Measurements from ENCODE around the gene BMF. TPM values are rescaled to one million over a fixed set of nuclear protein-coding genes. Genes with fewer than 3 reads are reported as not detected.

The BMF gene
- total and polyA plus RNA-seq, 2 of the 4 experiments (the other 2 are of a cell fraction) = 2.4 to 2.9 TPM

GRCh38 chr15:40151991-40152390, 43.3 kb upstream of the BMF start:
- Histone ChIP-seq H3K9ac (ENCODE audit: low read depth, low read length) (no peak overlapping the region), H3K14ac (replicated peaks; ENCODE audit: low read depth, low read length) (no peak overlapping the region), H3K56ac (ENCODE audit: extremely low read depth, insufficient read depth, low read length) (no peak overlapping the region), H3K23ac (ENCODE audit: low read depth, low read length) (no peak overlapping the region), H3K4me2 (ENCODE audit: low read depth, low read length) (no peak overlapping the region), H3K36me3 (ENCODE audit: control insufficient read depth, insufficient read depth, low read length) (no peaks in the 10 kb centered on the region), H3K18ac (ENCODE audit: low read depth, low read length) (no peak overlapping the region), H2BK120ac (ENCODE audit: low read depth, low read length) (no peak overlapping the region), H2BK15ac (ENCODE audit: low read depth, low read length) (no peak overlapping the region), H4K8ac (ENCODE audit: low read depth in 2 of 2, low read length in 2 of 2) (no peak overlapping the region), H4K20me1 (ENCODE audit: insufficient read depth, low read length) (no peaks in the 10 kb centered on the region), H2AK9ac (replicated peaks; ENCODE audit: low read depth, low read length, poor library complexity) (no peak overlapping the region), H3K79me1 (ENCODE audit: low read depth in 1 of 2, low read length in 2 of 2) (no peaks in the 10 kb centered on the region), H3K4me1 (ENCODE audit: control insufficient read depth, insufficient read depth, low read length) (0 out of 2 replicates have a peak, but pooled peaks cover 1% of the 10 kb centered on the region), H4K91ac (ENCODE audit: insufficient read depth, low read depth, low read length) (no peak overlapping the region), H2AK5ac (ENCODE audit: low read depth, low read length) (no peak overlapping the region), H3K9me1 (ENCODE audit: insufficient read depth, low read length) (no peaks in the 10 kb centered on the region), H2AFZ (replicated peaks; ENCODE audit: low read length, poor library complexity) (no peak overlapping the region), H3K4me3 (ENCODE audit: insufficient read depth, low read depth, low read length) (no peak overlapping the region), H3K9me3 (ENCODE audit: control insufficient read depth, insufficient read depth, low read length) (no peaks in the 10 kb centered on the region), H2BK5ac (ENCODE audit: low read depth, low read length, poor library complexity, severe bottlenecking) (no peak overlapping the region), H3K27ac (ENCODE audit: insufficient read depth, low read length) (no peak overlapping the region), H3K4ac (ENCODE audit: low read depth, low read length) (no peak overlapping the region), H2BK20ac (ENCODE audit: low read depth, low read length) (no peak overlapping the region), H3K27me3 (ENCODE audit: control insufficient read depth, insufficient read depth, low read length) (no peaks in the 10 kb centered on the region), H4K5ac (ENCODE audit: low read depth, low read length) (no peak overlapping the region)
- WGBS, 2 experiments (ENCODE audit: extremely low coverage in 2 of 2, insufficient read length in 1 of 2) = no CpG with 5 or more reads among the region's 4 CpGs
- ChIA-PET POLR2A (ENCODE audit: unreplicated experiment) (no interaction called here), CTCF (no interaction called here)
- intact Hi-C loops (cut with micrococcal nuclease) (no loop called here), in situ Hi-C loops (cut with MboI; ENCODE audit: low sequenced_read_pairs) (no loop called here), dilution Hi-C loops (cut with HindIII; ENCODE audit: low sequenced_read_pairs, unreplicated experiment) (no loop called here)
- DNase-seq = no peak
- TF ChIP-seq BHLHE40 (IDR thresholded peaks at IDR 0.05; ENCODE audit: low read depth, low read length) (no peak), FOS (IDR thresholded peaks at IDR 0.05; ENCODE audit: low read depth, low read length) (no peak), CHD1 (IDR thresholded peaks at IDR 0.05; ENCODE audit: low read depth, low read length) (no peak)
- BruUV-seq (replicated peaks) = no TSS peak
- ATAC-seq (ENCODE audit: low read depth) = no peak
